Stimulated activated CD8-positive, alpha-beta memory T cell treated with anti-CD3 and anti-CD28 coated beads, Interleukin-12 subunit alpha, Interleukin-12 subunit beta, amount 100 ng/mL, for 4 hours (primary cell): ENCODE measurements around the gene LRRC17.
"Not testable (repeated sequence)": the region's sequence is repeated elsewhere in the genome, so short reads cannot be mapped to it uniquely, and the experiment has no call there.

Experiments used
- DNase-seq: peaks from one replicate; pipeline ENCODE4 v3.0.0-alpha.2; 2020; ENCODE audit warnings: low read depth

LRRC17 gene

DNA sequence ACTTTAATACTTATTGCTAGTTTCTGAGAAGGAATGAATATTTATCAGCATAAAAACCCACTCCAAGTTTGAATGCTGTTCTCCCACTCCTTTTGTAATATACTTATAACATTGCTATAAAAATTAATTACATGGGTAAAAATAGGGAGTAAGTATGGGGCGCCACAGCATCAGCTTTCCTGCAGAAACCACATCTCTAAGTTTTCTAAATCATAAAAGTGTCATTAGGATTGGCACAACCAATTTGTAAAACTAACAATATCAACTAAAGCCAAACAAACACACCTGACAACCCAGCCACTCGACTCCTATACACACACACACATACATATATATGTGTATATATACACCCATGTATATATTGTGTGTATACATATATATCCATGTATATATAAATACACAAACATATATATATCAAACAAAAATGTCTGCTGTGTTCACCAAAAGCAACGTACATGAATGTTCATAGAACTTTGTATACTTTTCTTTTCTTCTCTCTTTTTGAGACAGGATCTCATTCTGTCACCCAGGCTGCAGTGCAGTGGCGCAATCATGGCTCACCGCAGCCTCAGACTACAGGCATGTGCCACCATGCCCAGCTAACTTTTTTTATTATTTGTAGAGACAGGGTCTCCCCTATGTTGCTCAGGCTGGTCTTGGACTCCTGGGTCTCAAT is 14.8 kb upstream of the LRRC17 start:
- DNase-seq = no peak

DNA sequence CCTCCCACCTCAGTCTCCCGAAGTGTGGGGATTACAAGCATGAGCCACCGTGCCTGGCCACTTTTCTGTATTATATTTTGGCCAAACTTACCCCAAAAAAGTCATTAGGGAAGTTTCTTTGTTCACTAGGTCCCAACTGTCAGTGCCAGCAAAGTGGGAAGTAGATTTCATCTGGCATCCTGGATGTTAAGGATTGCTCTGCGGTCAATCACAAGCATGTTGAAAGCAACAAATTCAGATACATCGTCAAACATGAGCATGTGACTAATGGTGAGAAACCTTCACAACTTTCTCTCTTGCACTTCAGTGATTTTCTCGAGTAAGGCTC is 14.3 kb upstream of the LRRC17 start:
- no peak for DNase-seq

DNA sequence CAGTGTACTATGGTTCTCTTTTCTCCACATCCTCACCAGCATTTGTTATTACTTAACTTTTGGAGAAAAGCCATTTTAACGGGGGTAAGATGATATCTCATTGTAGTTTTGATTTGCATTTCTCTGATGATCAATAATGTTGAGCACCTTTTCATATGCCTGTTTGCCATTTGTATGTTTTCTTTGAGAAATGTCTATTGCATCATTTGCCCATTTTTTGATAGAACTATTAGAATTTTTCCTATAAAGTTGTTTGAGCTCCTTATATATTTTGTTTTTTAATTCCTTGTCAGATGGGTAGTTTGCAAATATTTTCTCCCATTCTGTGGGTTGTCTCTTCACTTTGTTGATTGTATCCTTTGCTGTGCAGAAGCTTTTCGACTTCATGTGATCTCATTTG is 10.7 kb upstream of the LRRC17 start:
- DNase-seq = not testable (repeated sequence)

DNA sequence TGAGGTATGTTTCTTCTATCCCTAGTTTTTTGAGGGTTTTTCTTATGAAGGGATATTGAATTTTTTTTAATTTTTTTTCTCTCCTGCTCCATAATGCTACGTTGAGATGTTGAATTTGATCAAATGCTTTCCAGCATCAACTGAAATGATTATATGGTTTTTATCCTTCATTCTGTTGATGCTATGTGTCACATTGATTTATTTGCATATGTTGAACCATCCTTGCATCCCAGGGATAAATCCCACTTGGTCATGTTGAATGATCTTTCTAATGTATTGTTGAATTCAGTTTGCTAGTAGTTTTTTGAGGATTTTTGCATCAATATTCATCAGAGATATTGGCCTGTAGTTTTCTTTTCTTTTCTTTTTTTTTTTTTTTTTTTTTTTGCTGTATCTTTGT is 9.2 kb upstream of the LRRC17 start:
- not testable (repeated sequence) for DNase-seq

DNA sequence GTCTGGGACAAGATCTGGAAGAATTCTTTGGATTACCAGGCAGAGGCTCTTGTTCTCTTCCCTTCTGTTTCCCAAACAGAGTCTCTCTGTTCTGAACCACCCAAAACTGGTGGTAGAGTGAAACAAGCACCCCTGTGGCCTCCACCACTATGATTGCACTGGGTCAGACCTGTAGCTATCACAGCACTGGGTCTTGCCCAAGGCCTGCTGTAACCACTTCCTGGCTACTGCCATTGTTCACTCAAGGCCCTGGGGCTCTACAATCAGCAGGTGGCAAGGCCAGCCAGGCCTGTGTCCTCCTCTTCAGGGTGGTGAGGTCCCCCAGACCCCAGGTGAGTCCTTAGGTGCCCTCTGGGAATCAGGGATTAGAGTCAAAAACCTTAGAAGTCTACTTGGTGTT is 4.1 kb upstream of the LRRC17 start:
- no peak for DNase-seq

DNA sequence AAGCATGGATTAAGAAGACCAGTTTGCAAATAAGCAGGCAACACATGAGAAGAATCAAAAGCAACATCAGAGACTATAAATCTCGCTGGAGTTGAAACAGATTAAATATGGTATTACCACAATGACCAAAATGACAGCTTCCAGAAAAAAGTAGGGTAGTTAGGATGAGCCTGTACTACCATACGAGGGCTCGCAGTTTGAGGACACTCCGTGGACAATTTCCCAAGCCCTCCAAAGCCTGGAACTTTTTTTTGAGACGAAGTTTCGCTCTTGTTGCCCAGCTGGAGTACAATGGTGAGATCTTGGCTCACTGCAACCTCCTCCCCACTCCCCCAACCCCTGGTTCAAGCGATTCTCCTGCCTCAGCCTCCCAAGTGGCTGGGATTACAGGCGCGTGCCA is 1.0 kb downstream of the LRRC17 start:
- DNase-seq = no peak

DNA sequence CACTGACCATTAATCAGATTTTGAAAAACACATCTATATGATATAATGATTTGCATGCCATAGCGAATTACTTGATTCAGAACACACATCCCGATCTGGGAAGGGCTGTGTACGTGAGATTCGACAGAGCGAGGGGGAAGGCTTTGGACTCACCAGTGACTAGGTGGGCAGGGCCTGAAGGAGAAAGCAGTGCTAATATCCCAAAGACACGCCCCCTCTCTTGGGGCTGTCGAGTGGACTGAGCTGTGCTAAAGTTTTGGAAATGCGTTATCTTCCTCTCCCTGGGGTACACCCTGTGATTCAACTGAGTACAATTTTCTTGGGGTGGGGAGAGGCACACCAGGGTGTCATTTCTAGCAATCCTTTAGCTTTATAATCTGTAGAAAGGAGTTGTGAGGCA is 1.8 kb downstream of the LRRC17 start:
- no peak for DNase-seq

DNA sequence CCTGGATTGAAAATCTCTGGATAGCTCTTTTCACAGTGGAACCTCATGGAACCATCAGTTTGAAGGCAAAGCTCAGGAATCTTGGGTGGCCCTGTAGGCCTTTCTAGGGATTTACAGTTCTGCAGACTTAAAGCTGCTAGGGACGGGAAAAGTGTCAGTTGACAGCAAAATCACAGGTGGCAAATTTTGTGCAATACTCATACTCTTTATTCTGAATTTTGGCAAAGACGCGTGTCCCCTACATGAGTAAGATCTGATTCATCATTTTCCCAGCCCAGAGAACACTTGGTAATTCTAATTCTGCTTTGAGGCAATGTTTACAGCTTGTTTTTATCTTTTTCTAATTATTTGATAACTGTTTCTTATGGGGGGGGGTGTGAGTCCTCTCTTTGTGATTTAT is 3.6 kb downstream of the LRRC17 start:
- no peak for DNase-seq

DNA sequence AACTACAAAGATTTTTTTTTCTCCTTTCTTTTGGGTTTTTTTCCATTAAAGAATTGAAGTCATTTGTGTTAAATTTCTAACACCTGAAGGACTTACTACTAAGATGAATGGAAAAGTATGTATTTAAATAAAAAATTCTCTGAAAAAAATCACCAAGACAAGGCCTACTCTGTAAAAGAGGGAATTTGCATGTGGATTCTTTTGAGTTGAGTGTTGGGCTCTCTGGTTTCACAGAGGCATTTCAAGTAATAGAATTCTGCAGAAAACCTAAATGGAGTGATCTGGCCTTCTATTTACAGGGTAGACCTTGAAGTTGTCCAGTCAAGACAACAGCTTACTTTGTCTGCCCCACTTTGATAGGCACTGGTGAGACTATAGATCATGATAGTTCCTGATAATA is 4.1 kb downstream of the LRRC17 start:
- no peak for DNase-seq

DNA sequence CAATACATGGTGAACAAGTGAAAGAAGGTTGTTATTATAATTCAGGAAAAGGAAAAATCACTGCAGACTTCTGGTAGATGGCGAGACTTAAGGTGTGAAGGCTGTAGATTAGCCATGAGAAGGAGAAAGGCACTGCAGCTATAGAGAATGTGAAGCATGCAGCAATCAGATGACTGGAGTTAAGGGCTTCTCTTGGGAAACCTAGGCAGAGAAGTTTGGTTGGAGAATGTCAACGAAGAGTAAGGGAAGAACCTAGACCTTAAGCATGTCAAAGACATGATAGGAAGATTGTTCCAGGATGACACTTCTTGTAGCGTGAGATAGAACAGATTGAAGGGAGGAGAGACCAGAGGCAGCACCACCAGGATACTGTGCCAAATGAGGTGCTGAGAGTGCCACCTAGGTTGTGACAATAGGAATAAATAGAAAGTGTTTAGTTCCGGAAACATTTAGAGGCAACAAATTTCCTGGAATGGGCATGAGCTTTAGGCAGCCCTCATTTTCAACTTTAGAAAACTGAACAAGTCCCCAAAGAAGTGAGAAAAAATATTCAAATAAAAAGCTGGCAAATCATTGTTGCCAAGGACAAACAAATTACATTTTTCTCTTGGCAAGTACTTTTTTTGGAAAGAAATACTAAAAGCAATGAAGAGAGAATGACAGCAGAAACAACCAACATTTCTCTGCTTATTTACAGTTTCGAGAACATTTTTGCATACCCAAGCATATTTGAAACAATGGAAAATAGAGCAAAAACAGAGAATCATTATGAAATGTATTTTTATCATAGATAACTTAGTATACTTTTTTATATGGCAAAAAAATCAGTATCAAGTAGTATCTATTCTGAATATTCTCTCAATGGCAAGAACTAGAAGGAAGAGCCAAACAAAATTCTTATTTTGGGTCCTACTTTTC is 4.9 kb downstream of the LRRC17 start:
- no peak for DNase-seq

DNA sequence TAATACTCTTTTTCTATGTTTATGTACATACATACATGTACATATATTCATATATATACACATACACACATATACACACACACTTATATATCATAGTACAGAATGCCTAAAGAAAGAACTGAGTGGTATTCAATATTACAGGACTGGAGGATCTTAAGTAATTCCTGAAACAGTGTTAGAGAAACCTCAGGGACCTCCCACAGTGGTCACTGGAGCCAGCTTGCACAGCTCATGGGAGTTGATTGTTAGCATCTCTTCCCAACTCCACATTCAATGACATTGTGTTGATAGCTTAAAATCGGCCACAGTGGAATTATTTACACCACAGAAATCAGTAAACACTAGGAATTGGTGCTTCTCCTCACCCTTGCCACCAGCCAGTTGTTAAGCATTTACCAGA is 6.0 kb downstream of the LRRC17 start:
- DNase-seq = no peak

DNA sequence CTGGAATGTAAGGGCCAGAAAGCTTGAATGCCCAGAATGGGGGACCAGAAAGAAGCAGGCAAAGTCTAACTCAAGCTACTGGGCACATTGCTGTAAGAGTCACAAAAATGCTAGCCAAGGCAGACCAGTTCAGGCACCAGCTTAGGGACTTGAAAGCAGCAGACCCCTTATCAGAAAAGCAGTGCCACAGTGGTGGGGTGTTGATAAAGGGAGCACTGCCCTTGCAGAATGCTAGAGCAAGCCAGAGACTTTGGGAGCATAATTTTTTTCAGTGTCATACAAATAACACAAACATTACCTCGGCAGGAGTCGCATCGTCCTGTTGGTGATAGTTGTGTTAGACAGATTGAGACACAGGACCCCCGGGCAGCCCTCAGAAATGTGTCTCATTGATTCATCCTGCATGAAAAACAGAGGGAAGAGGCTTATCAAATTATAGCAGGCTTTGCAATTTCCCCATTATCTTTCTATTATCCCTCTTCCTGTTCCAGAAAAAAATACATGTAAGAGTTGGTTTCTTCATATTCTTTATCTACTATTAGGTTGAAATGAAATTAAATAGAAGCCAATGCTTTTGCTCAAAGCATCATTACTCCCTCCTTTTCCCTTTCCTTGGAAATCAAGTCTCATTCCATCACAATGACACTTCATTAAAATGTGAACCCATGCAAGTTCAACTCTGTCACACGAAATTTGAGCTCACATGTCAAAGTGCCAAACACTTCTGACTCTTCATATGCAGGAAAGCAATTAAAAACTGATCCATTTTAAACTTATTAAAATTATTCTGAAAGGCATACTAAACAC is 13.4 kb downstream of the LRRC17 start:
- no peak for DNase-seq

DNA sequence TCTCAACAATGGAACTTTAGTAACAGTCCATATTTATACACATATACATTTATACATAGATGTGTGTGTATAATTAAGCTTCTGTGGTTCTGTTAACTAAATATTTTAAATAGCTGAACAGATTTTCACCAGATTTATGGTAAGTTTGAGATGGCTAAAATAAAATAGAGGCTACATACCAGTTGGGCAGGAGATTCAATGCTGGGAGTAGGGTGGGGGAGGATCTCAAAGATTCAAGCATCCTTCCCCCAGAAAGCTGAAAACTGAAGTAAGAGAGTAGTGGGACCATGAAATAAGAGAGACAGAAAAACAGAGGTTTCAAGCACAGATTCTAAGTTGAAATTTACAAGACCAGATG is 14.0 kb downstream of the LRRC17 start:
- DNase-seq = no peak

DNA sequence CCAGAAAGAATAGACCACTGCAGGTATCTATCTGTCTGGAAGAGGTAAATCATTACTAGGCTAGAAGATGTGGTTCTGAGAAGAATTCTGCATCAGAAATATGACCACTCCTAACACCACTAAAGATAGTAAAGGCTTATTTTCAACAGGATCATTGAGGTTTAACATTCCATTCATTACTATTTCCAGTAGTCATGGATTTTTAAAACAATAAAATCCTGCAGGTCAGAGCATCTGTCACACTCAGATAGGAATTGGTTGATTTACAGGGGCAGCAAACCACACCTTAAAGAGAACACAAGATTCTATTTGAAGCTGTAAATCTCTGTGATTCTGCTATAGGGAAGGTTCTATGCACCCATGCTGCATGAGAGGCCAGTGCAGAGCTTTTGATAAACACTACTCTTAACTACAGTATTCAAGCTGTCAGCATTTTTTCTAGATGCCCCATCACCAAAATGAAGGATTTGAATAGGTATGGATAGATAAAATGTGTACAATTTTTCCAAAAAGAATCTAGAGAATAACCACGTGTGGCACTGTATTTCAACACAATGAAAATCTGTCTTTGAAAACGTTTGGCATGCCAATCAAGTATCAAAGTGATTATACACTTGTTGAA is 14.6 kb downstream of the LRRC17 start:
- no peak for DNase-seq

DNA sequence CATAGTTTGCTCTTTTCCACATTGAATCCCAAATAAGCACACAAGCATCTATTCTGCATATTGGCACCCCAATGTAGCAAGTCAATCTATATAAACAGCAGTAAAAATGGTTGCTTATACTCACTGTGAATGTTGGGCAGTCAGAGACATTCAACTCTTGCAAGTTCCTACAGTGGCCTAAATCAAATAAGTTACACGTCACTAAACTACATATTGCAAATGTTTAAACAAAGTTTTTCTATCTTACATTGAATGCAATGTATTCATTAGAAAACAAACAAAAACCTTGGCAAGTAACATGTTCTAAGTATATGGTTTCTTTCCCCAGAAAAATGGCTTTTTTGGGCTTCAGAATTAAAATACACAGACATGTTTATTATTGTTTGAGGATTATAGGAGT is 19.0 kb downstream of the LRRC17 start:
- DNase-seq = no peak

DNA sequence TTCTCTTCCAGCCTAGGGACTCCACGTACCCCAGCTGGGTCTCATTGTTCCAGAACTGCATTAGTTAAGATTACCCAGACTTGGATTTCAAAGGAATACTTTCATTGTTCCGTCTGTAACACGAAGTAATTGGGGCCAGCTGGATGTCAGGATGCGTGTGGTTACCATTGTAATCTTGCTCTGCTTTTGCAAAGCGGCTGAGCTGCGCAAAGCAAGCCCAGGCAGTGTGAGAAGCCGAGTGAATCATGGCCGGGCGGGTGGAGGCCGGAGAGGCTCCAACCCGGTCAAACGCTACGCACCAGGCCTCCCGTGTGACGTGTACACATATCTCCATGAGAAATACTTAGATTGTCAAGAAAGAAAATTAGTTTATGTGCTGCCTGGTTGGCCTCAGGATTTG is 21.0 kb downstream of the LRRC17 start:
- DNase-seq = no peak

DNA sequence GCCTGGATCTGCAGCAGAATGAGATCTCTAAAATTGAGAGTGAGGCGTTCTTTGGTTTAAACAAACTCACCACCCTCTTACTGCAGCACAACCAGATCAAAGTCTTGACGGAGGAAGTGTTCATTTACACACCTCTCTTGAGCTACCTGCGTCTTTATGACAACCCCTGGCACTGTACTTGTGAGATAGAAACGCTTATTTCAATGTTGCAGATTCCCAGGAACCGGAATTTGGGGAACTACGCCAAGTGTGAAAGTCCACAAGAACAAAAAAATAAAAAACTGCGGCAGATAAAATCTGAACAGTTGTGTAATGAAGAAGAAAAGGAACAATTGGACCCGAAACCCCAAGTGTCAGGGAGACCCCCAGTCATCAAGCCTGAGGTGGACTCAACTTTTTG is 21.4 kb downstream of the LRRC17 start:
- no peak for DNase-seq

DNA sequence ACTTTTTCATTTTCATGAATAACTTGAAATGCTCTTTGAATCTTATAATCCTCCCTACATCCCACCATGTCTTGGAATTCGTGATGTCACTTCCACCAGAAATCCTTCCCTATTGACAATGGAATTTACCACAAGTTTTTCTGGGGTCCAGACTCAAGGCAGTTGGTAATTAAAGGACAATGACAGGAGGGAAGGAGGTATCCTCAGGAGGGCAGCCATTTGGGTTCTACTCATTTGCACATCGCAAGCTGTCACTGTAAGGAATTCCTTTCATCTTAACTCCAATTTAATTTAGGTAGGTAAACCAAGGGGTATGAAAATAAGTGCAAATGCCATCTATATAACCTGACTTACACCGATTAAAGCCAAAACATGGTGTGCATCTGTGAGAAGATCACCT is 21.9 kb downstream of the LRRC17 start:
- DNase-seq = no peak

DNA sequence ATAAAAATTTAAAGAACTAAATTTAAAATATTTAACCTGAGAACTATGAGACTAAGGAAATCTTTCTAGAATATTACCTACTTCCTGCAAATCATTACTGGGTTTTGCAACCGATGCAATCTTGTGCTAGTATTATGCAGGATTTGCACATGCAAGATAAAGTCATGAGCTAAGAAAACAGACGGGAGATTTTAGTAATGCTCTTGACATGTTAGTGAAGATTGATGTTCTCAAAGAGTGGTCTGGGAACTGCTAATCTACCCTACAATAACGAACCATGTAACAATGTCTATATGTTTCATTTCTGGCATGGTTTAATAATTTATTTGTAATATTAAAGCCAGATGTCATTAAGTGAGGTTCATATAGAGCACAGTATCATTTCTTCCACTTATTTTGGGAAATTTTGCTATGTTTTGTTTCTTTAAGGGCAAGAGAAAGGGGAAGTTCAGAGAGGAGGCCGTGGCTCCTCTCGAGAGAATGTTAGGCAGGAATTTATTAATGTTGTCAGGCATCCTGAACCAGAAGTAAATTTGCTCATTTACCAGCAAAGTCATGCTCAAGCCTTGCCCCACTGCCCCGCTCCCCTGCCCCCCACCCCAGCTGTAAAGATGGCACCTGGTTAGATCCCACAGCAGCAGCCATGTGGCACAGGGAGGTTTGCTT is 22.8 kb downstream of the LRRC17 start:
- DNase-seq = no peak

DNA sequence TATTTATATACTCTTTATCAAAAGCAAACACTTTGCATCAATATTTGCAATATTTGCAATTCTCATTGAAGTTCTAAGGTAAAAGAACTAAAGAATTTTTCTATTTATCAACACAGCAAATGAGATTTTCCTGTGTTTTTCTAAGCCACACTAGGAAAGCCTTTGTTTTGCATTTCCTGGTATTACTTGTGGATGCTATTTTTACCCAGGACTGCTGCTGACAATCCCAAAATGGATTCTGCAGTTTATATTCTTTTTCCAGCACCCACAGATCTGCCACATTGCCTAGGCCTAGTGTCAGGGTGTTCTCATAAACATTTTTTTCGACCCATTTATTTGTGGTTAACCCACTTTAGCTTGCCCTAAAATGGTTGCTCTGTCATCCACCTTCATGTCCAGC is 25.9 kb downstream of the LRRC17 start:
- DNase-seq = no peak

DNA sequence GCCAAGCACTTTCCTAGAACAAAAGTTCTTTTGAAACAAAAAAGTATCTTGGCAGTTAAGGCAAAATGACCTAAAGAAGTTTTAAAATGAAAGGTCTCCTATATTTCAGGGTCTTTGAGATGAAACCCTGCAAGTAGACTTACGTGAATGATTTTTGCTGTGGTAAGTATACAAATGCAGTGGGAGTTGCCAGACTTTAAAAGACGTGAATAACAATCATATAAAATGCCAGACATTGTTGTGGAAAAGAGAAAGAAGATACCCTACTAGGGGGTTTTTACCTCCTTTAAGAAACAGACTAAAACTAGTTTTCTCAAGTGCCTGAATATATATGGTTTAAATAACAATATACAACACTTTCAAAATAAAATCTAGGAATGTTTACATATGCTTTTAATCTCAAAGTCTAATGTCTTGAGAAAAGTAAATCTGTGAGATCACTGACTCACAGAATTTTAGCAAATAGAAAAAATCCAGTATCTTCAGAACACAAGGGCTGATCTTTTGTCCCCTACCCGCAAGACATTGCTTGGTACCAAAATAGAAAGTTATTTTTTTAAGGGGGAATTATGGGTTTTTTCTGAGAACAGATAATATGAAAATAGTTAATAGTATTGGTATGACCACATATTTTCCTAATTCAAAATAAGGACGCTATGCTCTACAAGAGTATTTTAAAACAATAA is 29.5 kb downstream of the LRRC17 start:
- no peak for DNase-seq
